Mucosa of descending colon (tissue), 3 donors: ENCODE results near the gene FTCD. TPM values are rescaled to one million over a fixed set of nuclear protein-coding genes. Genes with fewer than 3 reads are reported as not detected.

ENCODE experiments used
- ATAC-seq: fragments of 200-7000 bp; cut with Tn5 transposase; one replicate; pipeline ENCODE4 v1.9.1; 2020; ENCODE audit warnings: mild to moderate bottlenecking, moderate library complexity
- DNase-seq, 3 donors: peaks; one replicate each; pipeline ENCODE4 v3.0.0-alpha.2; 2020
- H3K36me3 ChIP-seq: fragments of 200-600 bp; one replicate; pipeline ENCODE4 v1.8.0; 2021; ENCODE audit warnings: low read depth, mild to moderate bottlenecking
- H3K4me1 ChIP-seq: fragments of 200-600 bp; one replicate; pipeline ENCODE4 v1.8.0; 2021; ENCODE audit warnings: low read depth, mild to moderate bottlenecking
- H3K4me3 ChIP-seq: fragments of 200-600 bp; one replicate; pipeline ENCODE4 v1.8.0; 2021; ENCODE audit warnings: mild to moderate bottlenecking
- H3K9me3 ChIP-seq: fragments of 200-600 bp; one replicate; pipeline ENCODE4 v1.8.0; 2021; ENCODE audit warnings: mild to moderate bottlenecking
- intact Hi-C, 2 donors: fragments of 100-400 bp; cut with DNase I in 1 of 2; cut with micrococcal nuclease in 1 of 2; formaldehyde crosslinking; loops; one replicate each; pipeline versions ENCODE4 v1.11.0 to v1.11.1; 2022; cut with DNase I, micrococcal nuclease
- total RNA-seq, 3 donors: library from RNA; stranded (reverse); fragmentation: NEBNext Ultra II Directional in 2 of 3; extraction: Animal tissue kit (Norgen Biotek cat#: 25700) in 2 of 3; gene quantifications; one replicate each; pipeline versions ENCODE4 v1.2.1 to v1.2.4, GENCODE V29; 2021 to 2023
- TF ChIP-seq, protein P1 (sequence below): fragments of 200-600 bp; IDR thresholded peaks from one replicate; pipeline ENCODE4 v1.8.0; 2022; ENCODE audit warnings: antibody characterized with exemption, mild to moderate bottlenecking
- donor health status: DM: no; HTN: no; CAD: no; lungs with moderate emphysema.
- donor health status: DM: no; HTN: no; CAD: no.
- donor health status: DM: no; HTN: yes; CAD: no.

FTCD gene
- total RNA-seq, 3 donors from 2014 or later = 0.36 to 2.1 TPM; not detected in 1

DNA sequence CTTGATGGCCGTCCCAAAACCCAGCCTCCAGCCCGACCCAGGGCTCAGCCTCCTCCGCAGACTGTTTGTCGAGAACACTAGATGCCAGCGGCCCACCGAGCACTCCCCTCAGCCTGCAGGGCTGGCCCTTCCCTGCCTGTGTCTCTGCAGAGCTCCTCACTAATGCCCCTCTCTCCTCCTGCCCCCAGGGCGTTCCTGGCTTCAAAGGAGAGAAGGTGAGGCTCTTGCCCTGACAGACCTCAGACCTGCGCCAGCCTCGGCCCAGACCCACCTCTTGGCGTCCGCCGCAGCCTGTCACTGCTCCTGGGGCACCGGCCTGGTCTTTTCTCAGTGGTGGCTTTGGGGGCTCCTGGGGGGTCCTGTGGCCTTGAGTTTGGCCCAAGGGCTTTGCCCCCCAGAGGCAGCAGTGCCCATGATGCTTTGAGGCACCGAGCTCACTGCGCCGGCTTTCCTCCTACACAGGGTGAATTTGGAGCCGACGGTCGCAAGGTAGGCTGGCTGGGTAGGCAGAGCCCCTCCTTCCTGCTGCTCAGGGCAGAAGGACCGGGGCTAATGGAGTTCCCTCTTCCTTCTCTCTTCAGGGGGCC, 39.1 kb downstream of the FTCD start:
- Histone ChIP-seq H3K4me1 (no peaks in the 10 kb centered on the region), H3K36me3 (no peaks in the 10 kb centered on the region), H3K4me3 (no peak overlapping the region), H3K9me3 (no peaks in the 10 kb centered on the region)
- intact Hi-C loops = no loop called here
- DNase-seq = peak in 2 of 3 donors; percentile 15 to 16
- TF ChIP-seq, protein P1, sequence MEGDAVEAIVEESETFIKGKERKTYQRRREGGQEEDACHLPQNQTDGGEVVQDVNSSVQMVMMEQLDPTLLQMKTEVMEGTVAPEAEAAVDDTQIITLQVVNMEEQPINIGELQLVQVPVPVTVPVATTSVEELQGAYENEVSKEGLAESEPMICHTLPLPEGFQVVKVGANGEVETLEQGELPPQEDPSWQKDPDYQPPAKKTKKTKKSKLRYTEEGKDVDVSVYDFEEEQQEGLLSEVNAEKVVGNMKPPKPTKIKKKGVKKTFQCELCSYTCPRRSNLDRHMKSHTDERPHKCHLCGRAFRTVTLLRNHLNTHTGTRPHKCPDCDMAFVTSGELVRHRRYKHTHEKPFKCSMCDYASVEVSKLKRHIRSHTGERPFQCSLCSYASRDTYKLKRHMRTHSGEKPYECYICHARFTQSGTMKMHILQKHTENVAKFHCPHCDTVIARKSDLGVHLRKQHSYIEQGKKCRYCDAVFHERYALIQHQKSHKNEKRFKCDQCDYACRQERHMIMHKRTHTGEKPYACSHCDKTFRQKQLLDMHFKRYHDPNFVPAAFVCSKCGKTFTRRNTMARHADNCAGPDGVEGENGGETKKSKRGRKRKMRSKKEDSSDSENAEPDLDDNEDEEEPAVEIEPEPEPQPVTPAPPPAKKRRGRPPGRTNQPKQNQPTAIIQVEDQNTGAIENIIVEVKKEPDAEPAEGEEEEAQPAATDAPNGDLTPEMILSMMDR = no peak
- ATAC-seq = no peak

DNA sequence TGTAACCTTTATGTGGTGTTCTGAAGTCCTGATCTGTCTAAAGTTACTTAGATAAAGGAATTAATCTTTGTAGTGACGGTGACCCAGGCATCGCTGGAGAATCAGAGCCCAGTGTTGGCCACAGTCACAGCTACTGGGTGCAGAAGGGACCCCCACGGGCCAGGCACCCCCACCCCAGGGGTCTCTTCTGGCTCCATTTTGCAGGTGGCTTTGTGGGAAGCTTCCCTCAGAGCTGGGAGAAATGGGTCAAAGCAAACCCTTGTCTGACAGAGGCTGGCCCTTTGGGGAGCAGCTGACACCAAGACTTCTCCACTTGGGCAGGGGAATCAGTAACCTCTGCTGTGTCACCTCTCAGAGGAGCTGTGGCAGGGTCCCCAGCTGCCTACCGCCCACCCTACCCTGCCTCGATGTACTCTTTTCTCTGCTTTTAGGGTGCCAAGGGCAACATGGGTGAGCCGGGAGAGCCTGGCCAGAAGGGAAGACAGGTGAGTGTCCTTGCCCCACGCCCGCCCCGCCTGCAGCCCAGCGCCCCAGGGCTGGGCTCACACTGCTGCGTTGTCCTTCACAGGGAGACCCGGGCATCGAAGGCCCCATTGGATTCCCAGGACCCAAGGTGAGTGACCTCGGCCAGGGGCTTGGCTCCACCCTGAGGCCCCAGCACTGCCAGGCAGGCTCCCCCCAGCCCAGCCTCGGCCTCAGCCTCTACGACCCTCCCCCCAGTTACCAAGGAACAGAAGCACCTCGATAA, 39.8 kb downstream of the FTCD start:
- H3K4me3 ChIP-seq = no peak overlapping the region
- ATAC-seq (no peak), DNase-seq (peak in 2 of 3 donors; percentile 8 to 27)
- no peaks in the 10 kb centered on the region for H3K36me3 ChIP-seq
- H3K9me3 ChIP-seq = no peaks in the 10 kb centered on the region
- intact Hi-C loops = no loop called here
- H3K4me1 ChIP-seq = no peaks in the 10 kb centered on the region
- TF ChIP-seq, protein P1 = no peak

DNA sequence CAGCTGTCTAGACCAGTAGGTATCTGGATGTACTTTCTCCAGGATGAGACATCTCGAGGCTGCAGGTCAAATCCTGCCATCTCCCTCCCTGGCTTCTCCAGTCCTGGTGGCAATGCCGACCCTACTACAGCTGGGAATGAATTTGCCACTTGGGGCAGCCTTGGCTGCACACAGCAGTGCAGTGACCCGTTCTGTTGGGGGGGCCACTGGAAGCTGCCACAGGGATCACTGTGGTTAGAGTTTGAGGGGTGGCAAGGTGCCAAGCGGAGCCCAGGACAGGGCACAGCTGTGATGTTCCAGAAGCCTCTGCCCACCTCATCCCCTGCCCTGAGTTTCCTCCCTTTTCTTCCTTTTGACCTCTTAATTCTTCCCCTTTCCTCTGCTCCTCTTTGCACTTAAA, 40.4 kb downstream of the FTCD start:
- TF ChIP-seq, protein P1 = no peak
- Histone ChIP-seq H3K4me3 (no peak overlapping the region), H3K36me3 (no peaks in the 10 kb centered on the region), H3K4me1 (no peaks in the 10 kb centered on the region), H3K9me3 (no peaks in the 10 kb centered on the region)
- intact Hi-C loops = no loop called here
- no peak for ATAC-seq
- peak in 1 of 3 donors; percentile 4 for DNase-seq

DNA sequence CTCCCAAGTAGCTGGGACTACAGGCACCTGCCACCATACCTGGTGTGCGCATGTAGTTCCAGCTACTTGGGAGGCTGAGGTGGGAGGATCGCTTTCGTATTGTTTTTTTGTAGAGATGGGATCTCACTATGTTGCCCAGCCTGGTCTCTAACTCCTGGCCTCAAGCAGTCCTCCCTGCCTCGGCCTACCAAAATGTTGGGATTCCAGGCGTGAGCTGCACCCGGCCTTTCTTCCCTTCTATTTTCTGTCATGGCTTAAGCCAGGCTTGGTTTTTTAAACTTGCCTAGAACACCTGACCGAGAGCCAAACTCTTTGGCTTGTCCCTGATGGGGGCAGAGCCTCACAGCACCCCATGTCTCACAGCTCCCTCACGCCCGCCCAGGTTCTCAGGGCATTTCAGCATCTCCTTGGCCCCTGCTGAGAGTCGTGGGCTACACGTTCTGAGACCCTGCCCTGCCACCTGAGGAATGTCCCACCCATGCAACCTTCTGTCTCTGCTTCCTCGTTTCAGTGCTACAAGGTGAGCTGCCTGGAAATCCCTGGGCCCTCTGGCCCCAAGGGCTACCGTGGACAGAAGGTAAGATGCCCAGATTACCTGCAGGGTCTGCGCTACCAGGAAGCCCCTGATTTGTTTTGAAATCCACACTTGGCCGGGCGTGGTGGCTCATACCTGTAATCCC, 41.7 kb downstream of the FTCD start:
- TF ChIP-seq, protein P1 = no peak
- no peak for ATAC-seq
- Histone ChIP-seq H3K36me3 (no peaks in the 10 kb centered on the region), H3K9me3 (no peaks in the 10 kb centered on the region), H3K4me1 (no peaks in the 10 kb centered on the region), H3K4me3 (no peak overlapping the region)
- peak in 1 of 3 donors; percentile 5 for DNase-seq
- intact Hi-C loops = no loop called here

DNA sequence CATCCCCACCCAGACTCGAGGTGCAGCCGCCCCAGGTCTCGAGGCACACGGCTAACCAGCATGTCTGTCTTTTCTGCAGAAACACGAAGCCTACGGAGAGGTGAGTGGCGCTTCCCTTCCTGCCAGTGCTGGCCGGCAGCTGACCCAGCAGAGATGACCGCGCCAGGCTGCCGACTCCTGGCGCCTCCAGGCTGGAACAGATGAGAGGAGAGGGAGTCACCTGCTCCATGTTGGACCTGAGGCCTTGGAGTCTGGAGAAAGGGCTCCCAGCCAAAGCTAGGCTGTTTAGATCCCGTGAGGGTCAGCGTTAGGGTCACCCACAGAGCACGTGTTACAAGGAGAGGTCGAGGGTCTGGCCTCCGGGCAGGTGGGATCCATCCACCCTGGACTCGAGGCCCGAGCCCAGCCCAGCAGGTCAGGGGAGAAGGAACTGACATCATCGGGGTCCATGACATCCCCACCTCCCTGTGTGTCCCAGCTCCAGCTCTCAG, 42.6 kb downstream of the FTCD start:
- intact Hi-C loops = no loop called here
- H3K4me3 ChIP-seq = no peak overlapping the region
- no peaks in the 10 kb centered on the region for H3K9me3 ChIP-seq
- TF ChIP-seq, protein P1 = no peak
- DNase-seq (peak in 2 of 3 donors; percentile 10 to 36), ATAC-seq (no peak)
- no peaks in the 10 kb centered on the region for H3K36me3 ChIP-seq
- no peaks in the 10 kb centered on the region for H3K4me1 ChIP-seq
